BJ (cell line): ENCODE data around the gene GNRH2. TPM values are rescaled to one million over a fixed set of nuclear protein-coding genes. Genes with fewer than 3 reads are reported as not detected.
"Not testable (repeated sequence)": the region's sequence is repeated elsewhere in the genome, so short reads cannot be mapped to it uniquely, and the experiment has no call there.

Experiments
- CTCF ChIA-PET: fragments of 350-600 bp; formaldehyde crosslinking; extraction: SDS; loops from one replicate; lab custom pipeline; 2021; ENCODE audit warnings: antibody characterized with exemption, inconsistent platforms; lab: Yijun Ruan, JAX
- POLR2A ChIA-PET: fragments of 300-600 bp; sonication (Branson Sonifier 250); formaldehyde crosslinking; extraction: SDS; loops from one replicate; lab custom pipeline; 2021; ENCODE audit warnings: antibody characterized with exemption; lab: Charles Lee
- DNase-seq: peaks from one replicate; pipeline ENCODE4 v3.0.0-alpha.2; 2011; ENCODE audit warnings: low read depth
- H3K27me3 ChIP-seq: 2 replicates; pipeline ENCODE4 v1.6.0; 2011; ENCODE audit warnings: low read length; ENCODE audit not compliant: control insufficient read depth, insufficient read depth
- H3K36me3 ChIP-seq: 2 replicates; pipeline ENCODE4 v1.5.1; 2011; ENCODE audit warnings: low read length; ENCODE audit not compliant: control insufficient read depth, insufficient read depth
- H3K4me3 ChIP-seq: 2 replicates; pipeline ENCODE4 v1.5.1; 2011; ENCODE audit warnings: low read depth, mild to moderate bottlenecking, control low read depth, low read length
- polyA plus RNA-seq: library from polyadenylated mRNA; depleted of rRNA; stranded (reverse); fragments of >200 nt; gene quantifications from 2 replicates; pipeline ENCODE4 v1.2.3, GENCODE V29; 2011
- TF ChIP-seq, protein P1 (sequence below): IDR thresholded peaks from 2 replicates; pipeline ENCODE4 v1.5.1; 2011; ENCODE audit warnings: low read depth, mild to moderate bottlenecking, control low read depth, inconsistent platforms, low read length, moderate library complexity; ENCODE audit not compliant: insufficient read depth

GNRH2 gene
- polyA plus RNA-seq, 1 experiment = not detected

DNA sequence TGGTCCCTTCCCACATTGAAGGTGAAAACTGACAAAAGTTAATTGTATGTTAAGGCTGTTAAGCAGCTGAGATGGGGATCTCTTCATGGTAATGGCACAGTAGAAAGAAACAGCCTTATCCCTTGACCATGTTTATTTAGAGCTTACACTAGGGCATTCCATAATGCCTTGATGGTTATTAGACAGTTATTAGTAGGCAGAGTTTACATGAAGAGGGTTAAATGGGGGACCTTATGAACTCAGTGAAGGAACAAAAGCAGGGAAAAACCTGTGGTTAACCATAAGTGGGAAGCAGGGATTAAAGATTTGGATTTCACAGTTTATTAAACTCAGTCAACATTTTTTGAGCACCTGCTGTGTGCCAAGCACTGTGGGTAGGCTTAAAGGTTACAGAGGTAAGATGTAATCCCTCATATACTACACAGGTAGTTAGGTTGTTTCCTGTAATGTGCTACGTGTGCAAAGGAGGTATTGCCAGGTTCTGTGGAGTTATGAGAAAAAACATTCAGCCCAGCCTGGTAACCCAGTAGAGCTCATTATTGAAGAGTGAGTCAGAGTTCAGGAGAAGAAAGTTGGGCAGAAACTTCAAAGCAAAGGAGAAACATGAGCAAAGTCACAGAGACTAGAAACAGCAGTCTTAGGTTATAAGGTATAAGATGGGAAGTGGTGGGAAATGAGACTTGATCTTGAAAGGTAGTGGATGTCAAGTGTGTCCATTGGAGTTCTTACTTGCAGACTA is 32.3 kb upstream of the GNRH2 start:
- ChIA-PET POLR2A (interaction anchor here (0.6 kb wide), 1 partner anchor 104 kb away, joined by 4 read pairs; no protein-coding TSS in a partner anchor), CTCF (interaction anchor here (0.6 to 1.8 kb wide), 5 partner anchors 10 to 255 kb away, joined by 3 to 7 read pairs (median 3); no protein-coding TSS in a partner anchor)

DNA sequence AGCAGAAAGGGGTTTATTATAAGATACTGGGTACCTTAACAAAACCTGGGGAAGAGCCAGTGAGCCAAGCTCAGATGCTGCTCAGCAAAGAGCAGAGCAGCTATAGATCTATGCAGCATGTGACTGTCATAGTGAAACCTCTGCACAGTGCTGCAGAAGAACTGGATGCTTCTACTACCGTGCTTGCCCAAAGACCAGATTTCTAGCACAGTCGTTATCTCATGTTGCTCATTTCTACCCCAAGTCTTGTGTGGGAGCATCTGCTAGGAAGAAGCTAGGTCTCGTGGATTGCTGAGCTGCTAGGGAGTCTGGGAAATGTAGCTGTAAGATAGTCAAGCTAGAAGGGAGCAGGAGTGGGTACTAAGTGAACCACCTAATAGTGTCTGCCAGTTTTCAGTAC is 31.7 kb upstream of the GNRH2 start:
- CTCF ChIA-PET = interaction anchor here (0.5 to 1.8 kb wide), 6 partner anchors 11 to 323 kb away, joined by 3 to 7 read pairs (median 3); no protein-coding TSS in a partner anchor
- POLR2A ChIA-PET = interaction anchor here (0.6 kb wide), 1 partner anchor 104 kb away, joined by 4 read pairs; no protein-coding TSS in a partner anchor
- Histone ChIP-seq H3K36me3 (peaks cover 2% of the 10 kb centered on the region), H3K27me3 (no peaks in the 10 kb centered on the region), H3K4me3 (no peak overlapping the region)
- DNase-seq = no peak
- TF ChIP-seq, protein P1, sequence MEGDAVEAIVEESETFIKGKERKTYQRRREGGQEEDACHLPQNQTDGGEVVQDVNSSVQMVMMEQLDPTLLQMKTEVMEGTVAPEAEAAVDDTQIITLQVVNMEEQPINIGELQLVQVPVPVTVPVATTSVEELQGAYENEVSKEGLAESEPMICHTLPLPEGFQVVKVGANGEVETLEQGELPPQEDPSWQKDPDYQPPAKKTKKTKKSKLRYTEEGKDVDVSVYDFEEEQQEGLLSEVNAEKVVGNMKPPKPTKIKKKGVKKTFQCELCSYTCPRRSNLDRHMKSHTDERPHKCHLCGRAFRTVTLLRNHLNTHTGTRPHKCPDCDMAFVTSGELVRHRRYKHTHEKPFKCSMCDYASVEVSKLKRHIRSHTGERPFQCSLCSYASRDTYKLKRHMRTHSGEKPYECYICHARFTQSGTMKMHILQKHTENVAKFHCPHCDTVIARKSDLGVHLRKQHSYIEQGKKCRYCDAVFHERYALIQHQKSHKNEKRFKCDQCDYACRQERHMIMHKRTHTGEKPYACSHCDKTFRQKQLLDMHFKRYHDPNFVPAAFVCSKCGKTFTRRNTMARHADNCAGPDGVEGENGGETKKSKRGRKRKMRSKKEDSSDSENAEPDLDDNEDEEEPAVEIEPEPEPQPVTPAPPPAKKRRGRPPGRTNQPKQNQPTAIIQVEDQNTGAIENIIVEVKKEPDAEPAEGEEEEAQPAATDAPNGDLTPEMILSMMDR = no peak

More for the DNA sequence above, 32.3 kb upstream of the GNRH2 start:
- Histone ChIP-seq H3K4me3 (no peak overlapping the region), H3K27me3 (no peaks in the 10 kb centered on the region), H3K36me3 (peaks cover 3% of the 10 kb centered on the region)
- DNase-seq = no peak
- TF ChIP-seq, protein P1 = no peak

GRCh38 chr20:3013771-3014170 is 29.7 kb upstream of the GNRH2 start:
- ChIA-PET POLR2A (no interaction called here), CTCF (interaction anchor here (1.8 kb wide), 2 partner anchors 13 to 260 kb away, joined by 4 to 9 read pairs; no protein-coding TSS in a partner anchor)
- H3K4me3 ChIP-seq = no peak overlapping the region
- no peak for DNase-seq
- TF ChIP-seq, protein P1 = no peak
- no peaks in the 10 kb centered on the region for H3K27me3 ChIP-seq
- peaks cover 1% of the 10 kb centered on the region; the same call in 1 of the 2 replicates for H3K36me3 ChIP-seq

GRCh38 chr20:3014179-3014578 is 29.2 kb upstream of the GNRH2 start:
- DNase-seq = no peak
- Histone ChIP-seq H3K36me3 (no peaks in the 10 kb centered on the region; the same call in 1 of the 2 replicates), H3K27me3 (no peaks in the 10 kb centered on the region), H3K4me3 (no peak overlapping the region)
- ChIA-PET POLR2A (no interaction called here), CTCF (interaction anchor here (1.8 kb wide), 2 partner anchors 13 to 261 kb away, joined by 4 to 9 read pairs; no protein-coding TSS in a partner anchor)
- TF ChIP-seq, protein P1 = no peak

- Histone ChIP-seq H3K4me3 (no peak overlapping the region), H3K36me3 (no peaks in the 10 kb centered on the region), H3K27me3 (no peaks in the 10 kb centered on the region)
- POLR2A ChIA-PET = no interaction called here
- CTCF ChIA-PET = interaction anchor here (1.8 kb wide), 1 partner anchor 261 kb away, joined by 4 read pairs; no protein-coding TSS in a partner anchor
- no peak for DNase-seq
- TF ChIP-seq, protein P1 = no peak
Measured at GRCh38 chr20:3014662-3015061, 28.8 kb upstream of the GNRH2 start.

- CTCF ChIA-PET = interaction anchor here (0.8 to 1.8 kb wide), 3 partner anchors 253 to 262 kb away, joined by 3 to 4 read pairs (median 3); no protein-coding TSS in a partner anchor
- H3K4me3 ChIP-seq, H3K36me3 ChIP-seq, DNase-seq, H3K27me3 ChIP-seq, POLR2A ChIA-PET: not testable (repeated sequence)
Measured at GRCh38 chr20:3015302-3015701, 28.1 kb upstream of the GNRH2 start.
